Glutamatergic neuron (in vitro differentiated cells): ENCODE measurements around the gene MARK2. TPM values are rescaled to one million over a fixed set of nuclear protein-coding genes. Genes with fewer than 3 reads are reported as not detected.
"Not testable (repeated sequence)": the region's sequence is repeated elsewhere in the genome, so short reads cannot be mapped to it uniquely, and the experiment has no call there.

Source experiments
- DNase-seq: peaks from one replicate; pipeline ENCODE4 v3.0.0; 2022
- H3K27ac Mint-ChIP-seq: one replicate; pipeline ENCODE4 v1.8.0; 2020; ENCODE audit warnings: mild to moderate bottlenecking, mixed read lengths, inconsistent platforms; ENCODE audit not compliant: unreplicated experiment
- H3K27me3 Mint-ChIP-seq: one replicate; pipeline ENCODE4 v1.8.0; 2020; ENCODE audit warnings: mild to moderate bottlenecking, moderate library complexity, mixed read lengths, inconsistent platforms; ENCODE audit not compliant: unreplicated experiment
- H3K36me3 Mint-ChIP-seq: one replicate; pipeline ENCODE4 v1.8.0; 2020; ENCODE audit warnings: mild to moderate bottlenecking, mixed read lengths, inconsistent platforms; ENCODE audit not compliant: unreplicated experiment
- H3K4me1 Mint-ChIP-seq: one replicate; pipeline ENCODE4 v1.8.0; 2020; ENCODE audit warnings: mild to moderate bottlenecking, low read depth, mixed read lengths, inconsistent platforms; ENCODE audit not compliant: unreplicated experiment
- H3K4me3 Mint-ChIP-seq: one replicate; pipeline ENCODE4 v1.8.0; 2020; ENCODE audit warnings: mild to moderate bottlenecking, mixed read lengths, inconsistent platforms; ENCODE audit not compliant: unreplicated experiment
- H3K9me3 Mint-ChIP-seq: one replicate; pipeline ENCODE4 v1.8.0; 2020; ENCODE audit warnings: mild to moderate bottlenecking, moderate library complexity, mixed read lengths, inconsistent platforms; ENCODE audit not compliant: unreplicated experiment
- total RNA-seq: library from RNA; stranded (reverse); fragmentation: NEBNext Ultra II Directional; extraction: Animal tissue kit (Norgen Biotek cat#: 25700); gene quantifications from one replicate; pipeline ENCODE4 v1.2.1, GENCODE V29; 2021; ENCODE audit not compliant: unreplicated experiment
- TF ChIP-seq, protein P1 (sequence below): fragments of 200-600 bp; sonication (generic); IDR thresholded peaks from one replicate; pipeline ENCODE4 v1.5.0; 2021; ENCODE audit not compliant: partially characterized antibody, unreplicated experiment

MARK2 gene
- total RNA-seq, 1 donor from 2014 or later: 76.8 TPM

DNA sequence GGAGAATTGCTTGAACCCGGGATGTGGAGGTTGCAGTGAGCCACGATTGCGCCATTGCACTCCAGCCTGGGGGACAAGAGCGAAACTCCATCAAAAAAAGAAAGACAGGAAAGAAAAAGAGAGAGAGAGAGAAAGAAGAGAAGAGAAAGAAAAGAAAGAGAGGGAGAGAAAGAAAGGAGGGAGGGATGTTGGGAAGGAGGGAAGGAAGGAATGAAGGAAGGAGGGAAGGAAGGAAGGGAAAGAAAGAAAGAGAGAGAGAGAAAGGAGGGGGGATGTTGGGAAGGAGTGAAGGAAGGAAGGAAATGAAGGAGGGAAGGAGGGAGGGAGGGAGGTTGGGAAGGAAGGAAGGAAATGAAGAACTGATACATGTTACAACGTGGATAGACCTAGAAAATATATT, 38.0 kb upstream of the MARK2 start:
- H3K9me3 Mint-ChIP-seq: peaks cover 2% of the 10 kb centered on the region
- no peak overlapping the region for H3K27ac Mint-ChIP-seq
- no peak overlapping the region for H3K4me3 Mint-ChIP-seq
- no peaks in the 10 kb centered on the region for H3K4me1 Mint-ChIP-seq
- H3K36me3 Mint-ChIP-seq: no peaks in the 10 kb centered on the region
- no peaks in the 10 kb centered on the region for H3K27me3 Mint-ChIP-seq
- DNase-seq: no peak
- TF ChIP-seq, protein P1, sequence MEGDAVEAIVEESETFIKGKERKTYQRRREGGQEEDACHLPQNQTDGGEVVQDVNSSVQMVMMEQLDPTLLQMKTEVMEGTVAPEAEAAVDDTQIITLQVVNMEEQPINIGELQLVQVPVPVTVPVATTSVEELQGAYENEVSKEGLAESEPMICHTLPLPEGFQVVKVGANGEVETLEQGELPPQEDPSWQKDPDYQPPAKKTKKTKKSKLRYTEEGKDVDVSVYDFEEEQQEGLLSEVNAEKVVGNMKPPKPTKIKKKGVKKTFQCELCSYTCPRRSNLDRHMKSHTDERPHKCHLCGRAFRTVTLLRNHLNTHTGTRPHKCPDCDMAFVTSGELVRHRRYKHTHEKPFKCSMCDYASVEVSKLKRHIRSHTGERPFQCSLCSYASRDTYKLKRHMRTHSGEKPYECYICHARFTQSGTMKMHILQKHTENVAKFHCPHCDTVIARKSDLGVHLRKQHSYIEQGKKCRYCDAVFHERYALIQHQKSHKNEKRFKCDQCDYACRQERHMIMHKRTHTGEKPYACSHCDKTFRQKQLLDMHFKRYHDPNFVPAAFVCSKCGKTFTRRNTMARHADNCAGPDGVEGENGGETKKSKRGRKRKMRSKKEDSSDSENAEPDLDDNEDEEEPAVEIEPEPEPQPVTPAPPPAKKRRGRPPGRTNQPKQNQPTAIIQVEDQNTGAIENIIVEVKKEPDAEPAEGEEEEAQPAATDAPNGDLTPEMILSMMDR: no peak

- H3K27ac Mint-ChIP-seq: no peak overlapping the region
- H3K27me3 Mint-ChIP-seq: no peaks in the 10 kb centered on the region
- H3K4me1 Mint-ChIP-seq: no peaks in the 10 kb centered on the region
- no peak for DNase-seq
- H3K4me3 Mint-ChIP-seq: no peak overlapping the region
- peaks cover 2% of the 10 kb centered on the region for H3K9me3 Mint-ChIP-seq
- H3K36me3 Mint-ChIP-seq: no peaks in the 10 kb centered on the region
- TF ChIP-seq, protein P1: no peak
Observed at GRCh38 chr11:63802637-63803414, 36.1 kb upstream of the MARK2 start.

GRCh38 chr11:63804259-63804658, 34.7 kb upstream of the MARK2 start:
- Mint-ChIP-seq H3K36me3 (no peaks in the 10 kb centered on the region), H3K27ac (no peak overlapping the region), H3K27me3 (no peaks in the 10 kb centered on the region), H3K4me1 (no peaks in the 10 kb centered on the region), H3K9me3 (peaks cover 2% of the 10 kb centered on the region), H3K4me3 (no peak overlapping the region)
- DNase-seq: no peak
- TF ChIP-seq, protein P1: no peak

DNA sequence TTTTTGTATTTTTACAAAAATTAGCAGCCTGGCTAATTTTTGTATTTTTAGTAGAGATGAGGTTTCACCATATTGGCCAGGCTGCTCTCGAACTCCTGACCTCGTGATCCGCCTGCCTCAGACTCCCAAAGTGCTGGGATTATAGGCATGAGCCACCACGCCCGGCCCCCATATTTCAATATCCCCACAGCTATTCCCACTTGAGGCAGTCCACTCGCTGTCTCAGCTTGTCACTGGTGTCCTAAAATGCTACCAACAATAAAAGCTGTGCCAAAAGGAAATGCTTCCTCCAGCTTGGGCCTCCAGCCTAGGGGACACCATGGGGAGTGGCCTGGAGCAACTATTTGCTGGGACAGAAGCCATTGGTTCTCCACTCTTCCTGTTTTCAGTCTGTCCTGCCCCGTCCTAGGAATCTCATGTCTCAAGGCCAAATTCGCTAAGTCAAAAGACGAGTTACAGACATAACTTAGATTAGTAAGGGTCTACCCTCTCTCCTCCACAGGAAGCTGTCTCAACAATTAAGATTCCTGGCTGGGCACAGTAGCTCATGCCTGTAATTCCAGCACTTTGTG, 33.0 kb upstream of the MARK2 start:
- H3K4me1 Mint-ChIP-seq: no peaks in the 10 kb centered on the region
- no peaks in the 10 kb centered on the region for H3K36me3 Mint-ChIP-seq
- no peak for DNase-seq
- TF ChIP-seq, protein P1: no peak
- no peaks in the 10 kb centered on the region for H3K27me3 Mint-ChIP-seq
- H3K27ac Mint-ChIP-seq: no peak overlapping the region
- H3K4me3 Mint-ChIP-seq: no peak overlapping the region
- peaks cover 2% of the 10 kb centered on the region for H3K9me3 Mint-ChIP-seq

- peaks cover 11% of the 10 kb centered on the region for H3K4me1 Mint-ChIP-seq
- H3K9me3 Mint-ChIP-seq, H3K4me3 Mint-ChIP-seq, H3K27ac Mint-ChIP-seq, H3K27me3 Mint-ChIP-seq, H3K36me3 Mint-ChIP-seq, DNase-seq: not testable (repeated sequence)
Observed at GRCh38 chr11:63810383-63810782, 28.5 kb upstream of the MARK2 start.
